GM12892 (cell line): ENCODE measurements around the gene CITED2.

ENCODE experiments used
- POLR2A ChIP-seq: IDR thresholded peaks from 2 replicates; pipeline ENCODE4 v1.6.1; 2011; ENCODE audit warnings: low read depth, low read length, control low read depth
- POLR2AphosphoS5 ChIP-seq: IDR thresholded peaks from 2 replicates; pipeline ENCODE4 v1.6.1; 2011; ENCODE audit warnings: low read depth, low read length, control low read depth
- TAF1 ChIP-seq: IDR thresholded peaks from 2 replicates; pipeline ENCODE4 v1.6.1; 2011; ENCODE audit warnings: low read depth, mild to moderate bottlenecking, control low read depth, low read length, borderline replicate concordance

DNA sequence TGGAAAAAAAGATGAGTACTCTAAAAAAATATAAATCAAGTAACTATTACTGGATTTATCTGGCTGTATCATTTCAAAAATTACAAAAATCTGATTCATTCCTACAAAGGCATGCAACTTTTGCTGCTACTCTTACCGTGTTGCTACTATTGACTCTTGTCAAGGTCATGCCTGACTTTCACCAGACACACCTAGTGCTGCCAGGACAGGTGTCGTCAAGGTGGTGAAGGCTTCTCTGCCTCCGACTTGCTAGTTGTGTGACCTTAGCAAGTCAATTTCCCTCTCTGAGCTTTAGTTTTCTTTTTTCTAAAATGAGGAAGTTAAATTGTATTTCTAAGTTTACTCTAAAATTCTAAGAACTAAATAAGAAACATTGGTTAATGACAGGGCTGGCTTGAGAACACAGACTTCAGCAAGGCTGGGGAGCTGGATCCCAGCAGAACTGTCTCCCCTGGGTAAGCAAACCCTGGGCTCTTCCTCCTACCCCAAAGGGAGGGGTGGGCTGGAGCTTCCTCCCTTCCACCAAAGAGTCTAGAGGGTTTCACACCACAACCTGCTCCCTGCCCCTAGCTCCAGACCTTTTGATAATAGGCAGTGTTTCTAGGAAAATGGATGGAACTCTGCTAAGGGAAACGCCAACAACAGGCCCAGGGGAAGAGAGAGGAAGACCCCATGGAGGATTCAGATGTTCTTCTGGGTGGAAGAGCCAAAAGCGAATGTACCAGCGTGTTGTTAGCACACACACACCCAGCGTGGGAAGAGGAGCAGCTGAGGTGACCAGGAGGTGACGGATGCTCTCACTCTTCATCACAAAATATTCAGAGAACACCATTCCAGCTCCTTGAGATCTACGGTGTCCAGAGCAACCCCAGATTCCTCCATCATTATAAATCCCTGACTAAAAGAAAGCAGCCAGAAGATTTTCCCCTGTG is 47.9 kb upstream of the CITED2 start:
- TF ChIP-seq TAF1 = no peak
- no peak for TF ChIP-seq POLR2A
- no peak for TF ChIP-seq POLR2AphosphoS5
